Cerebellar nuclear complex (tissue), 1 donor: ENCODE results near the gene ABO.
"Not testable (repeated sequence)": the region's sequence is repeated elsewhere in the genome, so short reads cannot be mapped to it uniquely, and the experiment has no call there.

ENCODE experiments used
- DNase-seq, 2 experiments: peaks; one replicate each; lab custom pipeline; 2025; lab: John Stamatoyannopoulos, UW

The ABO gene

DNA sequence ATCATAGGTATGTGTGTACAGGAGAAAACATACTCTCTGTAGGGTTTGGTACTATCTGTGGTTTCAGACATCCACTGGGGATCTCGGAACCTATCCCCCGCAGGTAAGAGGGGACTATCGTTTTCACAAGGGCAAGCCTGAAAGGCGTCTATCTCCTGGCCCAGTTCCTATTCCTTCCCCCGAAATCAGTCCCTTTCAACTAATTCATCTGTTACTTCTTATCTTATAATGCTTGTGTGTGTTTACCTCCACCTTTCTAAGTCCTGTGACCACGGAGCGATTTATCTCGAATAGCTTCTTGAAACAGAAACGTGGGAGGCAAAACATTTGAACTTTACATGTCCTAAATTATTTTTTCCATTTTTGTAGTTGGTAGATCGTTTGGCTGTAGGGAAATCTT lies 11.4 kb downstream of the ABO start:
- DNase-seq, result no peak

DNA sequence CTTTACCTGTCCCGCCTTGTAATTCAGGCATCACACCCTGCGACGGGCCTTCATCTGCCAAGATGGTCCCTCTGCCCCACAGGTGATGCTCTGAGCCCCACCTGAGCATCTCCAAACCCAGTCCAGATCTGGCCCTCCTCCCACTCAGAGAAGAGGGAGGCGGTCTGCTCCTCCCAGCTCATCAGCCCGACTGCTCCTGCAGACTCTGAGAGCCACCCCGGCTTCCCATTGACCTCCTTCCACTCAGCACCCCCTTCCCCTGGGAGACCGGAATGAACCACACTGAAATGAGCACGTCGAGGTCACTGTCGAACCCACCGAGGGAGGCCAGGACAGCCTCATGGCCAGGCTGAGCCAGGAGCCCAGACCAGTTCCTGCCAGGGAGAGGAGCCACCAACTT lies 12.8 kb downstream of the ABO start:
- no peak for DNase-seq

GRCh38 chr9:133261753-133262120 lies 13.3 kb downstream of the ABO start:
- DNase-seq, result no peak

DNA sequence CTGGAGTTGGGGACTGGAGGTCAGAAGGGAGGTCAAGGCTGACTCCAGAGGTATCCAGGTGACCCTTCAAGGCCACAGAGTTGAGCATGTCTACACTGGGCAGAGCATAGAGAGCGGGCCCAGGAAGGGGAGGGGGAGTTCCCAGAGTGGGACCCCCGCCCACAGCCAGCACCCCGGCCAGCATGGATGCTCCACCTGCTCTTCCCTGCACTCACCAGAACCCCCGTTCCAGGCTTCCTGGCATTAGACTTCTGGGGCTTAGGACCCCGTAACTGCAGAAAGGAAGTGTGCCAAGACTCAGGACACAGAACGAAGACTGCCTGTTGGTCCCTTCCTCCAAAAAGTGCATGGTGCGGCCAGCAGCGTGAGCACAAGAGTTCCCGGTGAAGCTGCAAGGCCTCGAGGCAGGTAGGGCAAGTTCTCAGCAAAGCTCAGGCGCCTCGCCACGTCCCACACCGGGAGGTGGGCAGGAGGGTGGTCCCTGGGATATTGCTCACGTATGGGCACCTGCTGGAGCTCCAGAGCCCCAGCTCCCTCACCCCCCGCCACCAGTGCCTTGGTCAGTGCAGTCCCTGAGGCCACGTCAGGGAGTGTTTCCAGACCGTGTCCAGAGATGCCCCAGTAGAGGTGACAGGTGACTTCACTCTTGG lies 13.8 kb downstream of the ABO start:
- DNase-seq, result no peak

DNA sequence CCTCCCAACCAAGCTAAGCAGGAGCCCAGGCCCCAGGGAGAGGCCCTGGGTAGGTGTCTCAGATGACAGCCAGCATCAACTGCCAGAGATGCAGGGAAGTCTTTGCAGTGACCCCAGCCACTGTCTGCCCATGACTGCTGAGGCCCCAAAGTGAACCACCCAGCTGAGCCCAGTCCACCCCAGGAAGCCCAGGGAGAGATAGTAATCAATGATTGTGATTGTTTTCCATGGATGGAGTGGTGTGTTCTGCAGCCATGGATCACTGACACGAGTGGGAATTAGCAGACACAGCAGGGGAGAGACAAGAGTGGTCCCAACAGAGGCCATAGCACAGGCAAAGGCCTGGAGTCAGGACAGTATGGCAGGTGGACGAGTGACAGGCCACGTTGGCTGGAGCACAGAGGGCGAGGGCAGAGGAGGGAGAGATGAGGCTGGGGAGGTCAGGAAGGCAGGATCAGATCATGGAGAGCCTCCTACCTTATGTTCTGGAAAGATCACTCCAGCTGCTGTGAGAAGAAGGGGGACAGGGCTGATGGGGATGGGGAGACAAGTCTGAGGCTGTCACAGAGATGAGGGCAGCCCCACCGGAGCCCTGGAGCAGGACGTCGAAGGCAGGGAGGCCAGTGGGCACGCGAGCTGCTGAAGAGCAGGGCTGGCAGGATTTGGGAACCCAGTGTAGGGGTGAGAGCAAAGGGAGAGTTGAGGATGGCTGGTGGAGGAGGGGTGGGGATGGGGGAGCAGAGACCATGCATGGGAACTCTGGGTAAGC lies 14.5 kb downstream of the ABO start:
- no peak for DNase-seq

DNA sequence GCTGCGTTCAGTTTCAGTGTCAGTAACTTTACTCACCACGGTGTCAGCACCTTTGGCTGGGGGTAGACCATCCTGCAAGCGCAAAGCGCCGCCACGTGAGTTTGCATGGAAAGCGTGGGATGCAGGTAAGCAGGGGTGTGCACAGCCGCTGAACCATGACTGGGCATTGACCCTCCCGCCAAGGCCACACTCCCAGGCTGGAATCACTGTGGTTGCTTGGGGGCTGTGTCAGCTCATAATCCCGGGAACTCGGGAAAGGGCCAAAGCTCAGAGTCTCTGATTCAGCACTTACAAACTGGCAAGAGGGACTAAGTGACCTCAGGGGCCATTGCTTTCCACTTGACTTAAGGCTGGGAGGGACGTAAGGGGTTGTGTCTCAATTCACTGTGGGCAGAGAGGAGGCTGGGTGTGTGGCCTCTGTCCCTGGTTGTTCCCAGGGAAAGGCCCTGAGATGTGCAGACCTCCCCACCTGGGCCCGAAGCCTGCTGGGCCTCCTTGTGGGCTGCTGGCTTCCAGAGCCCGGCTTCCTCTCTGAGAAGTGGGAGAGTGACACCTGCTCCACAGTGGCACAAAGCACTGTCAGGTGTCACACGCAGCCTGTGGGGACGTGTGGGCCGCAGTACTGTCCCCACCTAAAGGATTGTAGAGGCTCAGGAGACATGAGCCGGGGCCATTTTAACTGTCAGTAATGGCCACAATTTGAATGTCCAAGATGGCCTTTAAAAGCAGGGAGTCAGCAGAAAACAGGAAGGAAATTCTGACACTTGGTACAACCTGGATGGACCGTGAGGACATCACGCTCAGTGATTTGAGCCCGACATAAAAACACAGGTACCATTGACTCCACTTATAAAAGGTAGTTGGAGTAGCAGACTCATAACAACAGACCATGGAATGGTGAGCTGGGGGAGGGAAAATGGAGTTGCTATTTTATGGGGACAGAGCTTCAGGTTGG lies 16.7 kb downstream of the ABO start:
- DNase-seq, result no peak

- DNase-seq, result no peak
These were observed 17.5 kb downstream of the ABO start for GRCh38 chr9:133257465-133257956.

- no peak for DNase-seq
These were observed 18.3 kb downstream of the ABO start for GRCh38 chr9:133256686-133257091.

DNA sequence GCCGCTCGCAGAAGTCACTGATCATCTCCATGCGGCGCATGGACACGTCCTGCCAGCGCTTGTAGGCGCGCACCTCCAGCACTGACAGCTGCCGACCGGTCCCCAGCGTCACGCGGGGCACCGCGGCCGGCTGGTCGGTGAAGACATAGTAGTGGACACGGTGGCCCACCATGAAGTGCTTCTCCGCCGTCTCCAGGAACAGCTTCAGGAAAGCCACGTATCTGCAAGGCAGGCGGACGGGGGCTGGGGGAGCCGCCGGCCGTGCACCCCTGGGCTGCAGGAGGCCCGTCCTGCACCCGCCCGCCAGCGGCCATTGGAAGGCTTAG lies 18.9 kb downstream of the ABO start:
- no peak for DNase-seq

GRCh38 chr9:133255371-133256135 lies 19.4 kb downstream of the ABO start:
- DNase-seq, result no peak

DNA sequence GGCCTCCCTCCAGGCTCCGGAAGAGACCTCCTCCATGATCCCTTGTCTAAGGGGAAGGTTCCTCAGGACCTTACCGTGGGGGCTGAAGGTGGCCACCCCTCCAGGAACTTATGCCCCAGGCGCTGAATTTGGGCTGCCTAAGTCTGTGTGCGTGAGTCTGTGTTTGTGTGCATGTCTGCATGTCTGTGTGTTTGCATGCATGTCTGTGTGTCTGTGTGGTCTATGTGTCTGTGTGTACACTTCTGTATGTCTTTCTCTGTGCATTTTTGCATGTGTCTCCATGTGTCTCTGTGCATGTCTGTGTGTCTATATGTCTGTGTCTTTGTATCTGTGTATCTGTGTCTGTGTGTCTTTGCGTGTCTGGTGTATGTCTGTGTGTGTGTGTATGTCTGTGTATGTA lies 20.5 kb downstream of the ABO start:
- DNase-seq, result no peak

GRCh38 chr9:133253268-133253667 lies 21.7 kb downstream of the ABO start:
- no peak for DNase-seq

GRCh38 chr9:133252301-133253020 lies 22.5 kb downstream of the ABO start:
- no peak for DNase-seq

GRCh38 chr9:133251773-133252172 lies 23.2 kb downstream of the ABO start:
- DNase-seq, result no peak

DNA sequence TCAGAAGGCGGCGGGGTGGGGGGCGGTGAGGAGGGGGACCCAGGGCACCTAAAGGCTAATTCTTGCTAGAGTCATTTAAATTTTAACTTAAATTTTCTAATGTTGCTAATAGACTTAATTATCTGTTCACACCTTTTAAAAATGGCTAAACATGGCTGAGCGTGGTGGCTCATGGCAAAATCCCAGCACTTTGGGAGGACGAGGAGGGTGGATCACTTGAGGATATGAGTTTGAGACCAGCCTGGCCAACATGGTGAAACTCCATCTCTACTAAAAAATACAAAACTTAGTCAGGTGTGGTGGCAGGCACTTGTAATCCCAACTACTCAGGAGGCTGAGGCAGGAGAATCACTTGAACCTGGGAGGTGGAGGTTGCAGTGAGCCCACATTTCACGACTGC lies 23.8 kb downstream of the ABO start:
- not testable (repeated sequence) for DNase-seq

GRCh38 chr9:133250741-133251170 lies 24.2 kb downstream of the ABO start:
- DNase-seq, result no peak

DNA sequence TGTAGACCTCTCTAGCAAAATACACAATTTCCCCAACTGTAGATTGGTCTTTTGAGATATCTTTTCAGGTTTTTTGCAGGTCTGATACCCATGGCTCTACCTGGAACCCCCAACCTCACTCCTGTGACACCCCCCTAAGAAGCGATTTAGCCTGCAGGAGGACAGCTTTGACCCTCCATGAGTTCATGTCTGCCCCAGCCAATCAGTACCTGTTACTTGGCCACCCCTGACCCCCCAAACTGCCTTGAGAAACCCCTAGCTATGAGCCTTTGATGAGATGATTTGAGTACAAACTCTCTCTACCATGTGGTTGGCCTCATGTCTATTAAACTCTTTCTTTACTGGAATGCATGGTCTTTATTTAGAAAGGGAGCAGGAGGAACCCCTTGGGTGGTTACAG lies 25.7 kb downstream of the ABO start:
- DNase-seq, result no peak

GRCh38 chr9:133248726-133249295 lies 26.2 kb downstream of the ABO start:
- no peak for DNase-seq

DNA sequence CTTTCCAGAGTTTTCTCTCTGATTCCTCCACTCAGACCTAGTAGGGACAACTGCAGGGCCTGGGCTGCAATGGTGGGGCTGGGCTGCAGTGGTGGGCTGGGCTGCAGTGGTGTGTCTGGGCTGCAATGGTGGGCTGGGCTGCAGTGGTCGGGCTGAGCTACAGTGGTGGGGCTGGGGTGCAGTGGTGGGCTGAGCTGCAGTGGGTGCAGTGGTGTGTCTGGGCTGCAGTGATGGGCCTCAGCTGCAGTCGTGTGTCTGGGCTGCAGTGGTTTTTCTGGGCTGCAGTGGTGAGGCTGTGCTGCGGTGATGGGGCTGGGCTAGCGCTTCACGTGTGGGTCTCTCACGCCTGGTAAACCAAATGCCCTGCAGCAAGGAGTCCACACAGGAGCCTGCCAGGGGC lies 27.4 kb downstream of the ABO start:
- DNase-seq, result no peak

GRCh38 chr9:133246991-133247390 lies 28.0 kb downstream of the ABO start:
- no peak for DNase-seq

GRCh38 chr9:133246562-133246961 lies 28.4 kb downstream of the ABO start:
- DNase-seq, result no peak
